ENCODE results near the gene SMO. TPM values are rescaled to one million over a fixed set of nuclear protein-coding genes. Genes with fewer than 3 reads are reported as not detected.
A peak's percentile ranks its signal among the peaks of the same experiment; 100 is the strongest.

Gene SMO
- total and polyA plus RNA-seq, 9 of the 15 experiments (the other 6 are each of a cell fraction or from before 2014, with no cell fraction given), result 0.05 to 0.13 (median 0.10) TPM; not detected in 5

- TF ChIP-seq HMBOX1 (IDR thresholded peaks at IDR 0.05), result 0 out of 2 replicates have a peak, but pooled peaks have one; percentile 33
- no peak for TF ChIP-seq PTBP1 (IDR thresholded peaks at IDR 0.05; ENCODE audit: low read depth, low read length)
- TF ChIP-seq NRF1 (conservative IDR thresholded peaks at IDR 0.05 in 1 of 2, IDR thresholded peaks at IDR 0.05 in 1 of 2), result no peak
Observed at GRCh38 chr7:129146237-129146979, 42.0 kb upstream of the SMO start (continued).

GRCh38 chr7:129147731-129148130 is 40.7 kb upstream of the SMO start:
- intact Hi-C loops (cut with micrococcal nuclease), result no loop called here
- peaks cover 56 to 70% of the 10 kb centered on the region in 2 experiments for H3K27me3 ChIP-seq (ENCODE audit: control insufficient read depth in 2 of 2, insufficient read depth in 2 of 2, low read length in 2 of 2)
- peaks cover 17 to 21% of the 10 kb centered on the region in 2 experiments; a peak in 4 of 5 replicates for H3K4me1 ChIP-seq (replicated peaks in 1 of 2; ENCODE audit: control insufficient read depth in 2 of 2, insufficient read depth in 2 of 2, low read length in 2 of 2)
- H2AFZ ChIP-seq (ENCODE audit: low read depth, low read length), result no peak overlapping the region
- DNase-seq (ENCODE audit: extremely low read depth in 1 of 4, low spot score in 3 of 4), result no peak
- H3K4me2 ChIP-seq (ENCODE audit: insufficient read depth, low read length), result no peak overlapping the region
- no peaks in the 10 kb centered on the region; the same call in 1 of the 2 replicates for H4K20me1 ChIP-seq (replicated peaks; ENCODE audit: control insufficient read depth, insufficient read depth, low read length)
- BruUV-seq (replicated peaks), result no TSS peak
- H3K9ac ChIP-seq (ENCODE audit: insufficient read depth in 1 of 2, low read depth in 2 of 2, low read length in 2 of 2), result no peak overlapping the region
- in situ Hi-C loops (cut with MboI), result no loop called here
- no peaks in the 10 kb centered on the region for H3K9me1 ChIP-seq (ENCODE audit: control insufficient read depth, insufficient read depth, low read length)
- ChIA-PET POLR2A (no interaction called here), CTCF (ENCODE audit: low intra/inter-chr PET ratio) (no interaction called here)
- no peak overlapping the region for H3K4me3 ChIP-seq
- H3K36me3 ChIP-seq (ENCODE audit: control insufficient read depth, insufficient read depth, low read length), result no peaks in the 10 kb centered on the region
- WGBS (ENCODE audit: insufficient coverage, low coverage, missing lambda C conversion rate), result 2% methylated on average over 3 of the region's 3 CpGs
- no peak for FAIRE-seq
- H3K9me3 ChIP-seq (replicated peaks; ENCODE audit: control insufficient read depth, insufficient read depth, low read depth, low read length), result no peaks in the 10 kb centered on the region
- H3K27ac ChIP-seq (ENCODE audit: extremely low read depth, low read depth, low read length), result no peak overlapping the region
- TF ChIP-seq PCBP2 (IDR thresholded peaks at IDR 0.05; ENCODE audit: low read depth, low read length, poor library complexity, severe bottlenecking), result no peak
- ATAC-seq, result no peak
- no peaks in the 10 kb centered on the region for H3K79me2 ChIP-seq (ENCODE audit: control insufficient read depth, insufficient read depth, low read length)

Measured in K562 (cell line).